Activated gamma-delta T cell treated with Interleukin-2 at 50 U/mL for 16 hours (primary cell): ENCODE data around the gene RIGI.
"Not testable (repeated sequence)": the region's sequence is repeated elsewhere in the genome, so short reads cannot be mapped to it uniquely, and the experiment has no call there.

ENCODE experiments used
- DNase-seq: peaks from one replicate; pipeline ENCODE4 v3.0.0-alpha.2; 2020

The RIGI gene

DNA sequence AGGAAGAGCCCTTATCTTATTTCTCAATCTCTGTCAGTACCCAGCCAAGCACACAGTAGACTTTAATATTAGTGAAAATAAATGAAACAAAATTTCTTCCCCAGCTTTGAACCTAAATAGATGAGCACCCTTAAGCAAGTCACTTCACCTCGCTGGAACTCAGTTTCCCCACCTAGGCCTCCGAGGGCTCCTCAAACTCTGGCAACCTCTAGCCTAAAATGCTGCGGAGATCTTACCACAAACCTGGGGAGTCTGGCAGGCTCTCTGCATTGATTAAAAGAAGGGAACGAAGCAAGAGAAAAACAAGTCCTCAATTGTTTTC, 326 bp downstream of the RIGI start:
- no peak for DNase-seq

DNA sequence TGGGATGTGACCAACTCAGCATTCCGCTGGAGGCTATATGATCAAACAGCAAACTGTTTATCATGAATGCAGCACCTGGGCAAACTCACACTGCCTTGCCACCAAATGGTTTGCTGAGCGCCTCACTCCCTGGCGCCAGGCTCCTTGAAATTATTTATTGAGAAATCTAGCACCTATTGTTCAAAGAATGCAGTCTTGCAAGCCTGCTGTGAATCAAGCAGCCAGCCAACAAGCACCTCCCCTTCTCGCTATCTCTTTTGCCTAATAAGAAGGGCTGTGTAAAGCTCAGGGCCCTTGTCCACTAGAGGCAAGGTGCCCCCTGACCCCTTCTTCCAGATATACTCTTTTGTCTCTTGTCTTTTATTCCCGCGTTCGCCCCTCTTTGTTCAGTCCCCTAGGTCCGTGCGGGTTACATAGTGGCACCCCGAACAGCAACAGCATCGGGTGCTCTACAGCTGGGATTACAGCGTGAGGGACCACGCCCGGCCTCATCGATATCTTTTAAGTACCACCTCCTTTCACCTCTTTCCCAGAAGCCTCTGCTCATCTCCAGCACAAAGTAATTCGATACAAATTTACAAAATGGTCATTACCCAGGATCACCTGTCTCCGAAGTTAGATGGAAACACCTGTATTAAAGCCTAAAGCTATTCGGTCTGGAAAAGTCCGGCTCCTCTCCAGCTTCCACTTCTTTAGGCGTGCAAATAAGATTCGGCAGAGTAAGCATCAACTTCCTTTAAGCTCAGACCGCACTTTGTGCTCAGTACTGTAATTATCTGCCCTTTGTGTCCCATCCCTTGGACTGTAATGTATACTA, 896 bp downstream of the RIGI start:
- DNase-seq: no peak

DNA sequence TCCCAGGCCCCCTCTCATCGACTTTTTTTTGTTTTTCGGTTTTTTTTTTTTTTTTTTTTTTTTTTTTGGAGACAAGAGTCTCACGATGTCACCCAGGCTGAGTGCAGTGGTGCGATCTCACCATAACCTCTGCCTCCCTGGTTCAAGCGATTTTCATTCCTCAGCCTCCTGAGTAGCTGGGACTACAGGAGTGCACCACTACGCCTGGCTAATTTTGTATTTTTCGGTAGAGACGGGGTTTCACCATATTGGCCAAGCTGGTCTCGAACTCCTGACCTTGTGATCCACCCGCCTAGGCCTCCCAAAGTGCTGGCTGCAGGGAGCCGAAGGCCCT, 1.5 kb downstream of the RIGI start:
- not testable (repeated sequence) for DNase-seq

DNA sequence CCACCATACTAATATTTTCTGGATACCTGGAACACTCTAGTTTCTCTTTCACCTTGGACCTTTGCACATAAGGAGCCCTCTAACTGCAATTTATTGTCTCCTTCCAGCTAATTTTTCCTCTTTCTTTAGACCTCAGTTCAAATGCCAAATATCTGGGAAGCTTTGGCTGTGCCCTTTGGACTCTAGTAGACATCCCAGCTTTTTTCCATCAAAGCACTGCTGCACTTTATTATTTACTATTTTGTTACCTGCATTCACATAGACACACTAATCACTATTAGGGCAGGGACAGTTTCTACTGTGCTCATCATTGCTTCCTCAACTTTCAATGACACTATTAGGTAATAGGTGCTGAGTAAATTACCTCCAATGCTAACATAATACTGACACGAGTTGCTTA, 2.1 kb downstream of the RIGI start:
- DNase-seq: no peak

DNA sequence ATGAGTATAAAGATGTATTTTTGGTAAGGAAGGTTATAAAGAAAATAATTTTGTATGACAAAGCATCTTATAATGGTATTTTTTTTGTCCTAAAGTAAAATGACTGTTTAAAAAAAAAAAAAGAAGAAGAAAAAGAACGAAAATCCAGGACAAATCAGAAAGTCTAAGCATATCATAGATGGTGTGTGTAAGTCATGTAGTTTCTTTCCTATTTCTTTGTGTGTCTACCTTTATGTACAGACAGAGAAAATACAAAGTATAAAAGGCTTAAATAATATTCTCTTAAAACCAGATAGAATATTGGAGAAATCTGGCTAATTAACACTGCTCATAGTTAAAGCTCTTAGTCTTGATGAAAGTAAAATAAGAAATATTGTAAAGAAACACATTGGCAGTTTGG, 7.7 kb downstream of the RIGI start:
- no peak for DNase-seq

DNA sequence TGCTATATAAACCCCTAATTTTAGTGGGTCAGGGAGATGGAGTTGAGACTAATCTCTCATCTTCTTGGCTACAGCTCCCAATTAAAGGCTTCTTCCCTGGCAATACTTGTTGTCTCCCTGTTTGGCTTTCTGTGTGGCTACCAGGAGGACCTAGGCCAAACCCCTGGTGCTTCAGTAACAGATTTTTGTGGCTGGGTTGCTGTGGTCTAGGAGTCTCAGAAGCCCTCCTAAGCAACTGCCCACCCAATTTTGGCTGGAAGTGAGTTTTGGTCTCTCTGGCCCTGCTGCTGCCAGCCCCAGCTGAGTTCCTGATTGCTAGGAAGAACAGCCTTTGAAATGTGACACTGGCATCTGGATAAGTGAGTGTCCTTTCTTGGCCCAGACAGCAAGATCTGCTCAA, 9.8 kb downstream of the RIGI start:
- DNase-seq: no peak

DNA sequence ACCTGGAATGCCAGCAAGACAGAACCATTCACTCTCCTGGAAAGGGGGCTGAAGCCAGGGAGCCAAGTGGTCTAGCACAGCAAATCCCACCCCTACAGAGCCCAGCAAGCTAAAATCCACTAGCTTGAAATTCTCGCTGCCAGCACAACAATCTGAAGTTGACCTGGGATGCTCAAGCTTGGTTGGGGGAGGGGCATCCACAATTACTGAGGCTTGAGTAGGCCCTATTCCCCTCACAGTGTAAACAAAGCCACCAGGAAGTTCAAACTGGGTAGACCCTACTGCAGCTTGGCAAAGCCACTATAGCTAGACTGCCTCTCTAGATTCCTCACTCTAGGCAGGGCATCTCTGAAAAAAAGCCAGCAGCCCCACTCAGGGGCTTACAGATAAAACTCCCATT, 17.3 kb downstream of the RIGI start:
- DNase-seq: no peak

DNA sequence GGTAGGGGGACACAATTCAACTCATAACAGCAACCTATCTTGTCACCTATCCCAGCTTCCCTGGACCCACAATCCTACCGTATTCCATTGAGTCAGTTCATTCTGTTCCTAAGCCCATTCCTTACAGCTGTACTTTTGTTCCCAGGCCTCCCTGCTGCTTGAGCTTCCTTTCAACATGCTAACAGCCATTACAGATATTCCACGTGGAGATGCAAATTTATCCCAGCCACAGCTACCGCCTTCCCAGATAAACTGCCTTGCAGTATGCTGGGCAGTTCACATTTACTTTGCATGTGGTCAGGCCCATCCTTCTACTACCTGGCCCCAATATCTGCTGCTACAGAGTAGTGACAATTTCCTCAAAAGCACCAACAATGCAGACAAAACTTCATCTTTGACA, 23.0 kb downstream of the RIGI start:
- DNase-seq: no peak

DNA sequence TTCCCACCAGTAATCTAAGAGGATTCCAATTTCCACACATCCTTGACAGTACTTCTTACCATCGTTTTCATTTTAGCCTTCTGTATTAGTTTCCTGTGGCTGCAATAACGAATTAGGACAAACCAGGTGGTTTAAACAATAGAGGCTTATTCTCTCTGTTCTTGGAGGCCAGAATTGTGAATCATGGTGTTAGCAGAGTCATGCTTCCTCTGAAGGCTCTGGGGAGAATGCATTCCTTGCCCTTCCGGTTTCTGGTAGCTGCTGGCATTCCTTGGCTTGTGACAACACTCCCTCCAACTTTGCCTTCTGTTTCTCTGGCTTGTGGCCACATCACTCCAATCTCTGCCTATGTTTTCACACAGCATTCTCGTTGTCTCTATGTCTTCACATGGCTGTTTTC, 23.5 kb downstream of the RIGI start:
- DNase-seq: no peak

DNA sequence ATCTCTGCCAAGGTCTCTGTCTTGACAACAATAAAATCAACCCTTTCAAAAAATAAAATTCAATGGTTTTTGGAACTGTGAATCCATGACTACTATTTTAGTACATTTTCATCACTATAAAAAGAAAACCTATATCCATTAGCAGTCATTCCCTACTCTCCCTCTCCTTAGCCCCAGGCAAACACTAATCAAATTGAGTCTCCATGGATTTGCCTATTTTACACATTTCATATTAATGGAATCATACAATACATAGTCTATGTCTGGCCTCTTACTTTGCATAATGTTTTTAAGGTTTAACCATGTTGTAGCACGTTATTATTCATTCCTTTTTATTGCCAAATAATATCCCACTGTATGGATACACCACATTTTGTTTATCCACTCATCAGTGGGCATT, 24.1 kb downstream of the RIGI start:
- DNase-seq: no peak

DNA sequence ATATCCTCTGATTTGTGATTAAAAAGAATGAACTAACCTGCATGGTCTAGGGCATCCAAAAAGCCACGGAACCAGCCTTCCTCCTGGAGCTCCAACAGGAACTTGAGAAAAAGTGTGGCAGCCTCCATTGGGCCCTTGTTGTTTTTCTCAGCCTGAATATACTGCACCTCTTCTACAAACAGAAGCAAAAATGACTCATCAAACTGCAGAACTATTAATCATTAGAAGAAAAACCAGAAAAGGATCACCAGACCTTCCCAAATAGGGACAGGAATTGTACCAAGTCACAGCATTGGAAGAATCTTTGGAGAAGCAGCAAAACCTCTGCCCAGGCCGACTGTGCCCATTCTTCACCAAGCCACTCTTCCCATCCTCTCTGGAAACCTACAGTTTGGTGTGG, 25.2 kb downstream of the RIGI start:
- no peak for DNase-seq

DNA sequence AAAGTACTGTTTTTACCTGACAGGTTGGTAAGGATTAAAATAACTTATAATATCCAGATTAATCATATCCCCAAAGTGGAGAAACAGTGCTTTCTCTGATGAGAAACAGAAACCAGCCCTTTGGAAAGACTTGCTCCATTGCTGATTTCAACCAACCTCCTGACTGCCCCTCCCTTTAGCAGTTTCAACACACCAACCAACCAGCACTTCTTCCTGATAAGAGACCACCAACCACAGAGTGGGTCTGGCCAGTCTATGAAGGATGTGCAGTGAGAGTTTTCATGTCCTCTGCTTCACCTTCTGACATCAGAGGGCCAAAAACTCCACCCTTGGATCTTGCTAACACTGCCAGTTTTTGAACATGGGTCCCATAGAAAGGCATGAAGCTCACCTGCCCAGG, 28.1 kb downstream of the RIGI start:
- DNase-seq: no peak

DNA sequence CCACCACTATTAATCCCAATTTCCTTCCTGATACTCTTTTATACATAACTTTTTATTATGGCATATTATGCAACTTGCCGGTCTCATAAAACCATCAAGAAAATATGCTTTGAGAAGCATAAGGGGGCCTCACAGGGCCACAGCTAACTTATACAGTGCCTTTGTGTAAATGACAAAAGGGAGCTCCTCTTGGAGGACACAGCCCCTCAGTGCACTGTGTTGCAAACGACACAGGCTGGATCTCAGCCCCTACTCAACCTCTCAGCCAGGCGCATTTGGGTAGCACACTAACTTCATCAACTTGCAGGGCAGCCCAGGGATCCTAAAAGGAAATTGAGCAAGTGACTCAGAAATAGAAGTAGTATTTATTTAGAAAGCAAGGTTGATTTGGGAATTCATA, 35.4 kb downstream of the RIGI start:
- no peak for DNase-seq

DNA sequence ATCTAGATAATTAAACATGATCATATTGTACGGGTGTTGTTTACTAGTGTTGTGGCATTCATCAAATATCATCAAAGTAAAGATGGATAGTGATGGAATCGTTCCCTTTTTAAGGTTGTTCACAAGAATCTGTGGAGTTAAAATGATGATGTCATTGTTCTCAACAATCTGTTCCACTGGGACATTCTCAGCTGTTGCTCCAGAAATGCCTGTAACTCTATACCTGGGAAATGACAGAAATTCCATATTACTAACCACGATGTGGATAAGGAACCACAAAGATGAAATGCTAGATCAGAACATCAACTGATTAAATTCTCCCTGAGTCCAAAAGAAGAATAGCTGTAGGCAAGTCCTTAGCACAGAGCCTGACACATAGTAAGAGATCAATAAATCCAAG, 38.0 kb downstream of the RIGI start:
- no peak for DNase-seq

DNA sequence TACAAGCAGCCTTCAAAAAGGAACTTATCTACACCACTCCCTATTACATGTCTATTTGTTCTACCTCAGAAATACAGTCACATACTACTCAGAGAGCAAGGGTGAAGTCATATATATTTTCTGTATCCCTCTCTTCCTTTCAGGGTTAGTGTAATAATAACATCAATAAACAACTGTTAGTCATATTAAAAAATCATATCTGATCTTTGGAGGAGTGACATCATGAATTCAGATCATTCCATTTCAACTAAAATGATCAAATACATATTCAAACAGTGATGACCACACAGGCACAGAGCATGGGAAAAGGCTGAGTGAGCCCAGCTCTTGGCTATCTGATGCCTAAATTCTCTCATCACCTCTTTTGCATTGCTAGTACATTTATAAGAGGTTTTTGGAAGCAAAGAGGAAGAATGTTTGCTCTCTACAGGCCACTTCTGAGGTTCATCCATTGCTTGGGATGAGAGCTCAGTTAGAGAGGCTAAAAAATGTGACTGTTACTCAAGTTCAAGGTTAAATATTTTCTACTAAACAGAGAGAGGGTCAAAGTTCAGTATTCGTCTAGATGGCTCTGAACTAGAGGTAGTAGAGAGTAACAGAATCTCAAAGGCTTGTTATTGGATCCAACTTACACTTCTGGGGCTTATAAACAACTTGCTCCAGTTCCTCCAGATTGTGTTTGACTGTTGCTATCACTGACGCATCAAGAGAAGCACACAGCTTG, 39.0 kb downstream of the RIGI start:
- DNase-seq: no peak

DNA sequence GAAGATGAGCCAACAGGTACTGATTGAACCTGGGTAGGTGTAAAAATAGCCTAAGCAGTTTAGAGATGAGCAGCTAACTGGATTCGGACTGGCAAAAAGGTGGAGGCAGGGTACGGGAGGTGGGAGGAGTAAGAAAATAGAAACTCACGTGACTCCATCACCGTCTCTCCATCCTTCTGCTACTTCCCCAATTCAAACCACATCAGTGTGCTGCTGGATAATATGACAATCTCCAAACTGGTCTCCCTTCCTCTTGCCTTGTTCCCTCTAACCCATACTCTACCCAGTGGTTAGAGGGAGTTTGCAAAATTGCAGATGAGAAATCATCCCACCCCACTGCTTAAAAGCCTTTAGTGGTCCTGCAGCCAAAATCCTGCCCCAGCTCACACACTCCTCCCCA, 42.7 kb downstream of the RIGI start:
- DNase-seq: no peak
